WTC11 (cell line): ENCODE results near the gene CPB1. TPM values are rescaled to one million over a fixed set of nuclear protein-coding genes. Genes with fewer than 3 reads are reported as not detected.

Source experiments
- ATAC-seq: fragments of 200-7000 bp; cut with Tn5 transposase; 2 replicates; pipeline ENCODE4 v1.10.0; 2021; ENCODE audit warnings: mild to moderate bottlenecking, moderate library complexity
- CTCF ChIA-PET: fragments of 300-600 bp; sonication (Branson Sonifier 250); formaldehyde crosslinking; loops from one replicate; lab custom pipeline; 2021; ENCODE audit warnings: antibody characterized with exemption; lab: Charles Lee
- POLR2A ChIA-PET: fragments of 350-600 bp; sonication (Branson Sonifier 250); formaldehyde crosslinking; loops from one replicate; lab custom pipeline; 2021; ENCODE audit warnings: antibody characterized with exemption; lab: Charles Lee
- DNase-seq: peaks from one replicate; pipeline ENCODE4 v3.0.0; 2021; ENCODE audit warnings: low spot score
- H3K27ac Mint-ChIP-seq: 2 replicates; pipeline ENCODE4 v1.8.0; 2021; ENCODE audit warnings: mixed read lengths
- H3K27me3 Mint-ChIP-seq: 2 replicates; pipeline ENCODE4 v1.8.0; 2021; ENCODE audit warnings: low read depth, mild to moderate bottlenecking, moderate library complexity, mixed read lengths
- H3K36me3 Mint-ChIP-seq: 2 replicates; pipeline ENCODE4 v1.8.0; 2021; ENCODE audit warnings: mixed read lengths
- H3K4me1 Mint-ChIP-seq: 2 replicates; pipeline ENCODE4 v1.8.0; 2022; ENCODE audit warnings: mixed read lengths
- H3K4me3 Mint-ChIP-seq: 2 replicates; pipeline ENCODE4 v1.8.0; 2021; ENCODE audit warnings: mild to moderate bottlenecking, moderate library complexity, mixed read lengths
- H3K9me3 Mint-ChIP-seq: 2 replicates; pipeline ENCODE4 v1.8.0; 2021; ENCODE audit warnings: mixed read lengths
- AFF4 ChIP-seq: sonication (generic); formaldehyde crosslinking; IDR thresholded peaks from 2 replicates; pipeline ENCODE4 v1.8.1; 2023; ENCODE audit warnings: mild to moderate bottlenecking, missing genetic modification reagents, borderline replicate concordance
- ELF4 ChIP-seq: sonication (generic); formaldehyde crosslinking; IDR thresholded peaks from 2 replicates; pipeline ENCODE4 v1.8.1; 2022; ENCODE audit warnings: low read depth, mild to moderate bottlenecking, moderate library complexity, missing genetic modification reagents
- EMX1 ChIP-seq: fragments of 250-450 bp; sonication (Bioruptor Pico); IDR thresholded peaks from 2 replicates; pipeline ENCODE4 v1.8.0; 2021; ENCODE audit warnings: mild to moderate bottlenecking
- FOXK1 ChIP-seq: sonication (generic); formaldehyde crosslinking; IDR thresholded peaks from 2 replicates; pipeline ENCODE4 v1.8.0; 2022; ENCODE audit warnings: mild to moderate bottlenecking, moderate library complexity, missing genetic modification reagents
- GRHL2 ChIP-seq: fragments of 250-450 bp; sonication (Bioruptor Pico); IDR thresholded peaks from 2 replicates; pipeline ENCODE4 v1.8.0; 2022; ENCODE audit warnings: mild to moderate bottlenecking, moderate library complexity; ENCODE audit not compliant: insufficient replicate concordance, severe bottlenecking
- MLX ChIP-seq: sonication (generic); formaldehyde crosslinking; IDR thresholded peaks from 2 replicates; pipeline ENCODE4 v1.8.1; 2023; ENCODE audit warnings: mild to moderate bottlenecking, missing genetic modification reagents, moderate library complexity
- MYBL2 ChIP-seq: sonication (generic); formaldehyde crosslinking; IDR thresholded peaks from 2 replicates; pipeline ENCODE4 v1.8.1; 2023; ENCODE audit warnings: mild to moderate bottlenecking, moderate library complexity, missing genetic modification reagents
- NFATC4 ChIP-seq: fragments of 250-450 bp; sonication (Bioruptor Pico); IDR thresholded peaks from 2 replicates; pipeline ENCODE4 v1.9.0; 2021; ENCODE audit warnings: mild to moderate bottlenecking
- NFE2L1 ChIP-seq: sonication (generic); formaldehyde crosslinking; IDR thresholded peaks from 2 replicates; pipeline ENCODE4 v1.8.1; 2023; ENCODE audit warnings: missing genetic modification reagents
- OVOL2 ChIP-seq: fragments of 250-450 bp; sonication (Bioruptor Pico); IDR thresholded peaks from 2 replicates; pipeline ENCODE4 v1.9.0; 2021; ENCODE audit warnings: mild to moderate bottlenecking, borderline replicate concordance
- TEAD1 ChIP-seq: sonication (generic); formaldehyde crosslinking; IDR thresholded peaks from 2 replicates; pipeline ENCODE4 v1.8.0; 2022; ENCODE audit warnings: mild to moderate bottlenecking, missing genetic modification reagents
- TEAD4 ChIP-seq: sonication (generic); formaldehyde crosslinking; IDR thresholded peaks from 2 replicates; pipeline ENCODE4 v1.8.0; 2022; ENCODE audit warnings: mild to moderate bottlenecking, missing genetic modification reagents
- TP53 ChIP-seq: sonication (generic); formaldehyde crosslinking; IDR thresholded peaks from 2 replicates; pipeline ENCODE4 v1.8.1; 2023; ENCODE audit warnings: mild to moderate bottlenecking, missing genetic modification reagents
- ZNF219 ChIP-seq: sonication (generic); formaldehyde crosslinking; IDR thresholded peaks from 2 replicates; pipeline ENCODE4 v1.8.0; 2023; ENCODE audit warnings: missing genetic modification reagents, mild to moderate bottlenecking, borderline replicate concordance
- total RNA-seq: library from RNA; stranded (reverse); gene quantifications from 3 replicates; pipeline ENCODE4 v1.2.3, GENCODE V29; 2021
- TF ChIP-seq, protein P1 (sequence below): fragments of 250-450 bp; sonication (Bioruptor Pico); IDR thresholded peaks from 2 replicates; pipeline ENCODE4 v1.9.0; 2021; ENCODE audit warnings: mild to moderate bottlenecking
- TF ChIP-seq, protein P2 (sequence below): fragments of 250-450 bp; sonication (Bioruptor Pico); IDR thresholded peaks from 2 replicates; pipeline ENCODE4 v1.8.0; 2021; ENCODE audit warnings: mild to moderate bottlenecking
- TF ChIP-seq, protein P3 (sequence below): sonication (generic); formaldehyde crosslinking; IDR thresholded peaks from 2 replicates; pipeline ENCODE4 v1.8.1; 2023; ENCODE audit warnings: mild to moderate bottlenecking, missing genetic modification reagents, moderate library complexity

The CPB1 gene
- total RNA-seq, 1 experiment from 2014 or later: 5.0 TPM

DNA sequence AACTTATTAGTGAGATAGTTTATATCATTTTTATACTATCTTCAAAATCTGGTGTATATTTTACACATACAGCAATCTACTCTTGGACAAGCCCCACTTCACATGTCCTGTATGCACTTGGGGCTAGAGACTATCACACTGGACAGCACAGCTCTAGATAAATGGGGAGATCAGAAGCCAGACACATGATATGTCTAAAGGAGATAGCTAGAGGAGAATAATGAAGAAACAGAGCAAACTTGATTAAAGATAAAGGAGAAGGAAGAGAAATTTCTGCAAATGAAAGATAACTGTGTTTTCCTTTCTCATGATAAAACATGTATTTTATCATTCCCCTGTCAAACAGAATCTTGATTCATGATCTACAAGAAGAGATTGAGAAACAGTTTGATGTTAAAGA, 50.5 kb downstream of the CPB1 start:
- ChIA-PET CTCF (interaction anchor here (0.6 to 1.4 kb wide), 2 partner anchors 128 to 151 kb away, joined by 4 to 7 read pairs; no protein-coding TSS in a partner anchor), POLR2A (no interaction called here)
- ATAC-seq (no peak), DNase-seq (no peak)
- no peak overlapping the region for H3K4me3 Mint-ChIP-seq
- no peaks in the 10 kb centered on the region for H3K9me3 Mint-ChIP-seq
- no peaks in the 10 kb centered on the region for H3K36me3 Mint-ChIP-seq
- no peaks in the 10 kb centered on the region; the same call in 1 of the 2 replicates for H3K4me1 Mint-ChIP-seq
- no peak for TF ChIP-seq TP53 (CRISPR knock-in tag)
- no peak for TF ChIP-seq TEAD4 (CRISPR knock-in tag)
- no peak for TF ChIP-seq NFE2L1 (CRISPR knock-in tag)
- TF ChIP-seq TEAD1 (CRISPR knock-in tag): no peak
- no peak for TF ChIP-seq ZNF219 (CRISPR knock-in tag)
- no peak for TF ChIP-seq NFATC4 (CRISPR knock-in tag)
- no peak for TF ChIP-seq MYBL2 (CRISPR knock-in tag)
- no peak for TF ChIP-seq ELF4 (CRISPR knock-in tag)
- TF ChIP-seq, protein P1, sequence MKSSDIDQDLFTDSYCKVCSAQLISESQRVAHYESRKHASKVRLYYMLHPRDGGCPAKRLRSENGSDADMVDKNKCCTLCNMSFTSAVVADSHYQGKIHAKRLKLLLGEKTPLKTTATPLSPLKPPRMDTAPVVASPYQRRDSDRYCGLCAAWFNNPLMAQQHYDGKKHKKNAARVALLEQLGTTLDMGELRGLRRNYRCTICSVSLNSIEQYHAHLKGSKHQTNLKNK (CRISPR knock-in tag): no peak
- TF ChIP-seq OVOL2 (CRISPR knock-in tag): no peak
- TF ChIP-seq FOXK1 (CRISPR knock-in tag): no peak
- no peak for TF ChIP-seq GRHL2 (CRISPR knock-in tag)
- TF ChIP-seq MLX (CRISPR knock-in tag): no peak
- H3K27me3 Mint-ChIP-seq: no peaks in the 10 kb centered on the region
- H3K27ac Mint-ChIP-seq: no peak overlapping the region

- CTCF ChIA-PET: interaction anchor here (0.8 kb wide), 1 partner anchor 162 kb away, joined by 3 read pairs; no protein-coding TSS in a partner anchor
- Mint-ChIP-seq H3K4me1 (no peaks in the 10 kb centered on the region; the same call in 1 of the 2 replicates), H3K9me3 (no peaks in the 10 kb centered on the region), H3K4me3 (no peak overlapping the region), H3K36me3 (no peaks in the 10 kb centered on the region), H3K27me3 (no peaks in the 10 kb centered on the region), H3K27ac (no peak overlapping the region)
- TF ChIP-seq EMX1 (no peak), AFF4 (CRISPR knock-in tag) (no peak)
- TF ChIP-seq, protein P2, sequence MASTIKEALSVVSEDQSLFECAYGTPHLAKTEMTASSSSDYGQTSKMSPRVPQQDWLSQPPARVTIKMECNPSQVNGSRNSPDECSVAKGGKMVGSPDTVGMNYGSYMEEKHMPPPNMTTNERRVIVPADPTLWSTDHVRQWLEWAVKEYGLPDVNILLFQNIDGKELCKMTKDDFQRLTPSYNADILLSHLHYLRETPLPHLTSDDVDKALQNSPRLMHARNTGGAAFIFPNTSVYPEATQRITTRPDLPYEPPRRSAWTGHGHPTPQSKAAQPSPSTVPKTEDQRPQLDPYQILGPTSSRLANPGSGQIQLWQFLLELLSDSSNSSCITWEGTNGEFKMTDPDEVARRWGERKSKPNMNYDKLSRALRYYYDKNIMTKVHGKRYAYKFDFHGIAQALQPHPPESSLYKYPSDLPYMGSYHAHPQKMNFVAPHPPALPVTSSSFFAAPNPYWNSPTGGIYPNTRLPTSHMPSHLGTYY (CRISPR knock-in tag): no peak
- TF ChIP-seq, protein P3, sequence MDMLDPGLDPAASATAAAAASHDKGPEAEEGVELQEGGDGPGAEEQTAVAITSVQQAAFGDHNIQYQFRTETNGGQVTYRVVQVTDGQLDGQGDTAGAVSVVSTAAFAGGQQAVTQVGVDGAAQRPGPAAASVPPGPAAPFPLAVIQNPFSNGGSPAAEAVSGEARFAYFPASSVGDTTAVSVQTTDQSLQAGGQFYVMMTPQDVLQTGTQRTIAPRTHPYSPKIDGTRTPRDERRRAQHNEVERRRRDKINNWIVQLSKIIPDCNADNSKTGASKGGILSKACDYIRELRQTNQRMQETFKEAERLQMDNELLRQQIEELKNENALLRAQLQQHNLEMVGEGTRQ (CRISPR knock-in tag): no peak
- POLR2A ChIA-PET: no interaction called here
- ATAC-seq (no peak), DNase-seq (no peak)
Observed at GRCh38 chr3:148879256-148879655, 51.6 kb downstream of the CPB1 start.
